Lower leg skin (tissue), 4 donors: Measurements from ENCODE around the gene IL36RN. TPM values are rescaled to one million over a fixed set of nuclear protein-coding genes. Genes with fewer than 3 reads are reported as not detected.

Experiments
- DNase-seq, 2 donors: peaks; one replicate each; pipeline ENCODE4 v3.0.0-alpha.2; 2019; ENCODE audit warnings: low spot score in 2 of 2
- H3K4me3 ChIP-seq: fragments of 200-600 bp; sonication (generic); 2 replicates; pipeline ENCODE4 v1.5.1; 2017; ENCODE audit warnings: mild to moderate bottlenecking, low read depth; ENCODE audit not compliant: poor library complexity, severe bottlenecking
- CTCF ChIP-seq, 3 donors: fragments of 450-650 bp; IDR thresholded peaks; one replicate each; pipeline ENCODE4 v1.5.1; 2016; ENCODE audit warnings: antibody characterized with exemption in 3 of 3, mild to moderate bottlenecking in 3 of 3, moderate library complexity in 2 of 3
- POLR2A ChIP-seq, 2 donors: fragments of 450-650 bp; IDR thresholded peaks; one replicate each; pipeline ENCODE4 v1.6.1; 2016 to 2017; ENCODE audit warnings: antibody characterized with exemption in 2 of 2, mild to moderate bottlenecking in 1 of 2, moderate library complexity in 1 of 2
- WGBS, 2 donors: methylation state at CpG; one replicate each; pipeline ENCODE4 v1.1.5; 2018; 5-methylcytosine and 5-hydroxymethylcytosine counted together
- intact Hi-C: fragments of 100-400 bp; cut with DNase I; formaldehyde crosslinking; loops from one replicate; pipeline ENCODE4 v1.15.0; 2023; ENCODE audit warnings: low total_unique reads
- total RNA-seq, 4 donors: library from RNA; depleted of rRNA; stranded (reverse); fragments of >200 nt; gene quantifications; one replicate each; pipeline ENCODE4 v1.1.0, GENCODE V29; 2016

IL36RN gene
- total RNA-seq, 4 donors from 2014 or later, result 51.0 to 121 (median 96.2) TPM

- H3K4me3 ChIP-seq, result no peak overlapping the region
- DNase-seq, result peak; percentile 36 to 90
- no peak for TF ChIP-seq CTCF (IDR thresholded peaks at IDR 0.05)
- intact Hi-C loops, result loop anchor here (5.0 kb wide), 1 partner anchor 117 kb away; no protein-coding TSS in a partner anchor
- WGBS, 2 donors, result 29 to 30% methylated on average over 9 of the region's 9 CpGs
Observed at GRCh38 chr2:113080134-113080533, 21.1 kb downstream of the IL36RN start.

GRCh38 chr2:113081488-113082210, 22.7 kb downstream of the IL36RN start:
- no peak overlapping the region for H3K4me3 ChIP-seq
- DNase-seq, result no peak
- WGBS, 2 donors, result 66 to 72% methylated on average over 2 of the region's 2 CpGs
- TF ChIP-seq POLR2A (IDR thresholded peaks at IDR 0.05), result no peak
- no peak for TF ChIP-seq CTCF (IDR thresholded peaks at IDR 0.05)
- intact Hi-C loops, result loop anchor here (5.0 kb wide), 1 partner anchor 116 kb away; no protein-coding TSS in a partner anchor

- no peak for DNase-seq
- no peak overlapping the region for H3K4me3 ChIP-seq
- intact Hi-C loops, result loop anchor here (5.0 kb wide), 1 partner anchor 114 kb away; no protein-coding TSS in a partner anchor
- WGBS, 2 donors, result 82 to 84% methylated on average over 8 of the region's 8 CpGs
- TF ChIP-seq CTCF (IDR thresholded peaks at IDR 0.05) (no peak), POLR2A (IDR thresholded peaks at IDR 0.05) (no peak)
Observed at GRCh38 chr2:113083296-113083695, 24.3 kb downstream of the IL36RN start.

GRCh38 chr2:113084249-113085000, 25.4 kb downstream of the IL36RN start:
- WGBS, 2 donors, result 21 to 41% methylated on average over 5 of the region's 5 CpGs
- intact Hi-C loops, result loop anchor here (5.0 kb wide), 1 partner anchor 113 kb away; no protein-coding TSS in a partner anchor
- no peak for TF ChIP-seq POLR2A (IDR thresholded peaks at IDR 0.05)
- TF ChIP-seq CTCF (IDR thresholded peaks at IDR 0.05), result no peak
- no peak for DNase-seq
- no peak overlapping the region for H3K4me3 ChIP-seq

GRCh38 chr2:113085542-113085941, 26.5 kb downstream of the IL36RN start:
- 41 to 56% methylated on average over 2 of the region's 2 CpGs for WGBS, 2 donors
- DNase-seq, result no peak
- intact Hi-C loops, result no loop called here

More at GRCh38 chr2:113085542-113085941, 26.5 kb downstream of the IL36RN start:
- H3K4me3 ChIP-seq, result no peak overlapping the region
- no peak for TF ChIP-seq CTCF (IDR thresholded peaks at IDR 0.05)
